T-helper 9 cell (primary cell): ENCODE measurements around the gene POU5F1.
"Not testable (repeated sequence)": the region's sequence is repeated elsewhere in the genome, so short reads cannot be mapped to it uniquely, and the experiment has no call there.

Experiments used
- DNase-seq: peaks from one replicate; pipeline ENCODE4 v3.0.0-alpha.2; 2020

The POU5F1 gene

GRCh38 chr6:31165064-31165832, 5.2 kb downstream of the POU5F1 start:
- DNase-seq = not testable (repeated sequence)

- not testable (repeated sequence) for DNase-seq
Measured at GRCh38 chr6:31164475-31165063, 5.9 kb downstream of the POU5F1 start.

GRCh38 chr6:31163922-31164321, 6.6 kb downstream of the POU5F1 start:
- DNase-seq = no peak

DNA sequence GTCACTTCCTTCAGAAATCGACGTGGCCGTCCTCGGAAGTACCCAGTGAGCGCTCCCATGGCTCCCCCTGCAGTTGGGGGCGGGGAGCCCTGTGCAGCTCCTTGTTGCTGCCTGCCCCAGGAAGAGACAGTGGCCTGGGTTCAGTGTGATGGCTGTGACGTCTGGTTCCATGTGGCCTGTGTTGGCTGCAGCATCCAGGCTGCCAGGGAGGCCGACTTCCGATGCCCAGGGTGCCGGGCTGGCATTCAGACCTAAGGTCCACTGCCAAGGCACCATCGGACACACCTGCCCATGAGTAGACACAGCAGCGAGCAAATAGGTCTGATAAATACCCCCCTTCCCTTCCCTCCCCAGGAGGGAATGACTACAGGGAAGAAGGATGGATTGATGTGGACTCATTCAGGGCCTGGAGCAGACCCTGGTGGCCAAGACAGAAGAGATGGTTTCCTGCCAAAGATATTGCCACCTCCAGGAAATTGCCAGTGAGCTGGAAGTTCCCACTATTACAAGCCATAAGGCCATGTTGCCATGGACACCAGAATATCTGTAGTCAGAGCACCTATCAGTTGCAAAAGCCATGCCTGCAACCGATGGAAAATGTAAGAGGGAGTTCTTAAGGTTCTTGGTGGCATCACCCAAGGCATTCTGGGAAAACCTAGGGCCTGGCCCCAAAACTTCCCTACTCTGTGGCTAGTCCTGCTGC, 7.9 kb downstream of the POU5F1 start:
- no peak for DNase-seq

- DNase-seq = no peak
Measured at GRCh38 chr6:31161216-31162126, 9.0 kb downstream of the POU5F1 start.

GRCh38 chr6:31158863-31159855, 11.3 kb downstream of the POU5F1 start:
- no peak for DNase-seq

DNA sequence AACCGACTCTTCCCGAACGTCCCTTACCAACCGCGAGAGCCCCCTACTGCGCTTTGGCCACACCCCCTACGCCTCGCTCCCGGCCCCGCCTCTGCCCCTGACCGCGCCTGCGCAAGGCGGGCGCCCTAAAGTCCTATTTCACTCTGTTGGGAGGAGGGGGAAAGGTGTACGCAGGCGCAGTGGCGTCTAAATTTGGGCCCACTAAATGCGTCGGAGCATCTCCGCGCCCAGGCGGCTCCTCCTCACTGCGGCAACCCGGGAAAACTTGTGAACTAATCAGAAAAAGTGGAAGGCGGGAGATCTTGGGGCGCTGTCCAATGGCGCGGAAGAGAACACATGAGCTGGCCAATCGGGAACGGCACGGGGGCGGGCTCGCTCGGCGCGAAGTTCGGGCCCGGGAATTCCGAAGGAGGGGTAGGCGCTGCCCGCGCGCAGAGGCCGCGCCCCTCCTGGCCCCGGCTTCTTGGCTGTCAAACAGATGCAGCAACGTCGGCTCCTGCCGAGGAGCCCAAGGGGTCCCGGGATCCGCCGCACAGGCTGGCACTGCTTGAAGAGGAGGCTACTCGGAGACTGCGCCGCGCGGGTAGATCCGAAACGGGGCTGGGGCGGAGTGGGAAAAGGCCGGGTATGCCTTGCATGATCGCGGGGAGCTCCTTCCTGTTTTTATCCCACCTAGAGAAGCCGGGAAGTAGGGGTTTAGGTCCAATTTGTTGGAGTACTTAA, 12.2 kb downstream of the POU5F1 start, which contains the start of gene TCF19:
Gene TCF19, plus strand, starts transcription at position 450 of the 723 bp plus-strand sequence. CDS start 881 bp downstream, outside the sequence.
- peak; percentile 98 for DNase-seq

DNA sequence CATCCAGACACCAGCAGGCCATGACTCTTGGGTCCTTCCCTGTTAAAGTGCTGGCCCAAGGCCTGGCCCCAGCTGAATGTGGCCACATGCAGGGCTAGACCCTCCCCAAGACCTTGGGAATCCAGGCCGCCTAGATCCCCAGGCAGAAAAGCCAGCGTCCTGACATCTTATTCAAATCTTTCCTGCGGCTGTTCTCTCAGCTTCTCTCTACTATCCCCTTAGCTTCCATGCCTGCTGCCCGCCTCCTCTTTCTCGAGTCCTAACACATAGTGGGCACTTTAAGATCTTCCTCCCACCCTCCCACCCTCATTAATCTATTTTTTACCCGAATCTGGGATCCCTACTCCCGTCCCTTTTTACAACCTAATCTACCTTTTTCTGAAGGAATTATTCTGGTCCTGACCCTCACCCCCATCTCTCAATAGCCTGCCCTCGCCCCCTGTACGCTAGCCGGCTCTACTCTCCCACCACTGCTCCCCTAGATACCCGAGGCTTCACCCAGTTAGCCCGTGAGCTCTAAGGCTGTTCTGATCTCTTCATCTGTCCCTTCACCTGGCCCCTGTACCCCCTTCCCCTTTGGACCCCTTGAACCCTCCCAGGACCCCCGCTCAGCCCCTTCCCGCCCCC, 12.9 kb downstream of the POU5F1 start, which contains the start of gene CCHCR1:
Gene CCHCR1, minus strand, starts transcription at position 290 of the 627 bp plus-strand sequence. Its CDS starts 202 bp downstream, at position 88.
- DNase-seq = no peak

- DNase-seq = no peak
Measured at GRCh38 chr6:31156641-31157040, 13.8 kb downstream of the POU5F1 start.

DNA sequence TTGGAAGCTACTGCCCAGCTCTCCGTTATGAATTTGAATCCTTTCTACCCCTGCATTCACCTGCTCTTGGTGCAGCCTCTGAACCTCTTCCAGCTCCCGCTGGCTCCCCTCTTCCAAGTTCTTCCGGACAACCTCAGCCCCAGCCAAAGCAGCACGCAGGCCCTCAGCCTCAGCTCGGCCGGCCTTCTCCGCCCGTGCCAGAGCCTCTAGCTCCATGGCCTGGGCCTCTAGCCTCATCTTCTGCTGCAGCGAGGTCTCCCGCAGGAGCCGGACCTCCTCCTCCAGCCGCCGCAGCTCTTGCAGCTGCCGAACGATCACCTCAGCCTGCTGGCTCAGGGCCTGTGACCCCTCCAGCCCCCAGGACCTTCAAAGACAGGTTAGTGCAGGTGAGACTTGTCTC, 16.0 kb downstream of the POU5F1 start:
- no peak for DNase-seq

GRCh38 chr6:31152781-31153180, 17.7 kb downstream of the POU5F1 start:
- DNase-seq = no peak

DNA sequence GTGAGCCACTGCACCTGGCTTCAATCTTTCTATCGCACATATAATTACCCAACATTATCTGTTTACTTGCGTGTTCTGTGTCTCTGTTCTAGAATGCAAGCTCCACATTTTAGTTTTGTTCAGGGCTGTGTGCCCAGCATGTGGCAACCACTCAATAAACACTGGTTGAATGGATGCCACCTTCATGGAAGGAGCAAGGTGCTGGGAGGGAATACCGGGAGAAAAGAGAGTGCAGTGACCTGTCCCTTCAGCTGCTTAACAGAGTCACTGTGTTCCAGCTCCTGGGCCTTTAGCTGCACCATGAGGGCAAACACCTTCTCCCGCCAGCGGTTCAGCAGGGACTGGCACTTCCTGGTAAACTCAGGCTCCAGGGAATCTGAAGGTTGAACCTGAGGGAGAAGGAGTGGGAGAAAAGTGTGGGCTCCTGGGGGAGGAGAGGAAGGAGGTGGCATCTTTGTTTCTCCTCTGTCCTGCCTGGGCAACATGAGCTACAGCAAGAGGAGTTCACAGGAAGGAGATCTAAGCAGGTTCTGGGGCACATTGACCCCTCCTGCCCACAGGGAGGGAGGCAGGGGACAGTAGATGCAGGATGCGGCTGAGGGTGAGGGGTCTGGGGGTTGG, 20.5 kb downstream of the POU5F1 start:
- DNase-seq = no peak

- DNase-seq = no peak
Measured at GRCh38 chr6:31145386-31145785, 25.1 kb downstream of the POU5F1 start.

GRCh38 chr6:31144970-31145340, 25.5 kb downstream of the POU5F1 start:
- DNase-seq = no peak

DNA sequence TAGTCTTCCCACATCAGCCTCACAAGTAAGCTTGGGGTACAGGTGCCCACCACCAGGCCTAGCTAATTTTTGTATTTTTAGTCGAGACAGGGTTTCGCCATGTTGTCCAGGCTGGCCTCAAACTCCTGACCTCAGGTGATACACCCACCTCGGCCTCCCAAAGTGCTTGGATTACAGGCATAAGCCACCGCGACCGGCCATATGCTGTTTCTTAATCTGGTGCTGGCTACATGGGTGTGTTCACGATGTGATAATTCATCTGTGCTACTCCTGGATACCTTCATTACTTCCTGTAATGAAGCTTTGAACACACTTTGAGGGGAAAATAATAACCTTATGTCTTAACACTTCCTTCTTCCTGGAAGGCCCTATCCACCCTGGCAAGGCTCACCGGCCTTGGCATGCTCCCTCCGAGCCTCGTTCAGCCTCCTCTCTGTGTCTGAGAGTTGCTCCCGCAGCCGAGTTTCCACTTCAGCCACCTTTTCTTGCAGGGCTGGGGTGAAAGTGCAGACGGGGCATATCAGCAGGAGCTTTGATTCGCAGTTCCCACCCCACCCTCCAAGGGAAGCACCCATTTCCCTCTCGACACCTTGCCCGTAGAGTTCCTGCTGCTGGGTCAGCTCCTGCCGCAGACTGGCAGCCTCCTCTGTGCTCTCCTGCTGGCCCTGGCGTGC, 26.0 kb downstream of the POU5F1 start:
- no peak for DNase-seq

GRCh38 chr6:31143148-31143547, 27.3 kb downstream of the POU5F1 start:
- no peak for DNase-seq

DNA sequence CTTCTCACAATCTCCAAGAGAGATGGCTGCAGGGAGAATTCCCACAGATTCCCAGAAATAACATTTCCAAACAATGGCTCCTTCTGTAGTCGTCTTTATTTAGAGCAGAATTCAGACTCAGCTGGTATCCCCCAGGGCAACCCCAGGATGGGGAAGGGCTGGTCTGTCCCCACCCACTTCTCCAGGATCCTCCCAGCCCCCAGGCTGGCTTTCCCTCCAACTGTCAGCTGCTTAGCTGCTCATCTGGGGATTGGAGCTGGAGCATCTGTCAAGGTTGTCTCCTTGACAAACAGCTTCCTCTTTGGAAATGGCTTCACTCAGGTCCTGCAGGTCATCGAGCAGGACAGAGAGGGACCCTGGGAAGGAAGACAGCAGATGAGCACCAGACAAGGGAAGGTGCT, 28.1 kb downstream of the POU5F1 start:
- no peak for DNase-seq

GRCh38 chr6:31140643-31141042, 29.8 kb downstream of the POU5F1 start:
- no peak for DNase-seq

DNA sequence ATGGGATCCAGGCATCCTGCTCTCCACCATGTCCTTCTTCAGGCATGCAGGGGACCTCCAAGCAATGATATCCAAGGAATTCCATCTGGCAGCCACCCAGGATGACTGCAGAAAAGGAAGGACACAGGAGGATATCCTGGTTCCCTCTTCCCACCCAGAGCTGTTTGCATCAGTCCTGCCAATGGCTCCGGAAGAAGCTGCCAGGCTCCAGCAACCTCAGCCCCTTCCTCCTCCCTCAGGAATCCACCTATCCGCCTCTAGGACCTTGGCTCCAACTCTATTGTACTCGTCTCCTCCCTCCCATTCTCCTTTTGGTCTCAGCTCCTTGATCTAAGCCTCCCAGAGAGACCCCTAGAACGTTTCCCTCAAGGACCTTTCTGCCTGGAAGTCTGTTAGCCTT, 30.9 kb downstream of the POU5F1 start:
- no peak for DNase-seq
